ENCODE data around the gene ATP12A. TPM values are rescaled to one million over a fixed set of nuclear protein-coding genes. Genes with fewer than 3 reads are reported as not detected.

Gene ATP12A
- total RNA-seq, 4 donors from 2014 or later: not detected

DNA sequence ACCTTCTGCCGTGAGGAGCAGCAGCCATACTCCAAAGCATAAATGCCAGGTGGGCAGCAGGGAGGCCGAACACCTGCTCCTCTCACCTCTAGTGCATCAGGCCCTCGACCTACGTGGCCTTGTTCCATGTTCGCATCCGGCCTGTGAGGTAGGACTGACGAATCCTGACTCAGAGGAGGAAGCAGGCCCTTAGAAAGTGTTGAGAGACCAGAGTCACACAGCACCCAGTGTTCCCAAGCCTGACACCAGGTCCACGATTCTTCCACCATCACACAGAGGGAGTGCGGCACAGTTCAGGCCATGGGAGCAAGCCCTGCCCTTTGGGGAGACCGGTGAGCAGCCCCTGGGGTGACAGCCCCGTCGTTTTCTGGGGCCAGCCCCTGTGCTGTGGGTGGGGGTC lies 14.7 kb downstream of the ATP12A start:
- intact Hi-C loops (cut with DNase I; ENCODE audit: low total_unique reads): no loop called here
- Histone ChIP-seq H3K36me3 (no peaks in the 10 kb centered on the region), H3K4me1 (no peaks in the 10 kb centered on the region), H3K4me3 (no peak overlapping the region), H3K27ac (no peak overlapping the region), H3K9me3 (no peaks in the 10 kb centered on the region), H3K27me3 (no peaks in the 10 kb centered on the region)
- TF ChIP-seq, protein P1, sequence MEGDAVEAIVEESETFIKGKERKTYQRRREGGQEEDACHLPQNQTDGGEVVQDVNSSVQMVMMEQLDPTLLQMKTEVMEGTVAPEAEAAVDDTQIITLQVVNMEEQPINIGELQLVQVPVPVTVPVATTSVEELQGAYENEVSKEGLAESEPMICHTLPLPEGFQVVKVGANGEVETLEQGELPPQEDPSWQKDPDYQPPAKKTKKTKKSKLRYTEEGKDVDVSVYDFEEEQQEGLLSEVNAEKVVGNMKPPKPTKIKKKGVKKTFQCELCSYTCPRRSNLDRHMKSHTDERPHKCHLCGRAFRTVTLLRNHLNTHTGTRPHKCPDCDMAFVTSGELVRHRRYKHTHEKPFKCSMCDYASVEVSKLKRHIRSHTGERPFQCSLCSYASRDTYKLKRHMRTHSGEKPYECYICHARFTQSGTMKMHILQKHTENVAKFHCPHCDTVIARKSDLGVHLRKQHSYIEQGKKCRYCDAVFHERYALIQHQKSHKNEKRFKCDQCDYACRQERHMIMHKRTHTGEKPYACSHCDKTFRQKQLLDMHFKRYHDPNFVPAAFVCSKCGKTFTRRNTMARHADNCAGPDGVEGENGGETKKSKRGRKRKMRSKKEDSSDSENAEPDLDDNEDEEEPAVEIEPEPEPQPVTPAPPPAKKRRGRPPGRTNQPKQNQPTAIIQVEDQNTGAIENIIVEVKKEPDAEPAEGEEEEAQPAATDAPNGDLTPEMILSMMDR (IDR thresholded peaks at IDR 0.05): no peak
- no peak for TF ChIP-seq POLR2A (IDR thresholded peaks at IDR 0.05)
- no peak for DNase-seq

DNA sequence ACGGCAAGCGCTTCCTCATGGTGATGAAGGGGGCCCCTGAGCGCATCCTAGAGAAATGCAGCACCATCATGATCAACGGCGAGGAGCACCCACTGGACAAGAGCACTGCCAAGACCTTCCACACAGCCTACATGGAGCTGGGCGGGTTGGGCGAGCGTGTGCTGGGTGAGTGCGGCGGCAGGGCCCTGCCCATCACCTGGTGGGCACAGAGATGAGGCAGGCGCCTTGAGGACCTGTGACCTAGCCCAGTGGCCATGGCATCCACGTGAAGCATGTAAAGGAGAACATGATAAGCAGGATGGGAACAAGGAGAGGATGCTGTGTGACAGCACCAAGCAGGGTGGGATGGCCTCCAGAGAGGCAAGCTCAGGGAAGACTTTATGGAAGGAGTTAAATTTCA lies 18.5 kb downstream of the ATP12A start:
- TF ChIP-seq, protein P1 (IDR thresholded peaks at IDR 0.05): no peak
- TF ChIP-seq POLR2A (IDR thresholded peaks at IDR 0.05): no peak
- Histone ChIP-seq H3K36me3 (no peaks in the 10 kb centered on the region), H3K27ac (no peak overlapping the region), H3K4me3 (no peak overlapping the region), H3K4me1 (no peaks in the 10 kb centered on the region), H3K27me3 (peaks cover 0 to 4% of the 10 kb centered on the region in 2 donors), H3K9me3 (no peaks in the 10 kb centered on the region)
- intact Hi-C loops (cut with DNase I; ENCODE audit: low total_unique reads): no loop called here
- DNase-seq: no peak

- no peaks in the 10 kb centered on the region for H3K36me3 ChIP-seq
These were observed 19.3 kb downstream of the ATP12A start for GRCh38 chr13:24699541-24699940.

GRCh38 chr13:24700539-24700938 lies 20.3 kb downstream of the ATP12A start:
- no peaks in the 10 kb centered on the region for H3K36me3 ChIP-seq
- peaks cover 0 to 4% of the 10 kb centered on the region in 2 donors for H3K27me3 ChIP-seq
- no peaks in the 10 kb centered on the region for H3K9me3 ChIP-seq
- no peak overlapping the region for H3K4me3 ChIP-seq
- no peak for DNase-seq
- intact Hi-C loops (cut with DNase I; ENCODE audit: low total_unique reads): no loop called here
- TF ChIP-seq, protein P1 (IDR thresholded peaks at IDR 0.05): no peak
- no peak for TF ChIP-seq POLR2A (IDR thresholded peaks at IDR 0.05)
- H3K4me1 ChIP-seq: no peaks in the 10 kb centered on the region
- no peak overlapping the region for H3K27ac ChIP-seq

More at GRCh38 chr13:24699541-24699940, 19.3 kb downstream of the ATP12A start:
- intact Hi-C loops (cut with DNase I; ENCODE audit: low total_unique reads): no loop called here
- no peak overlapping the region for H3K27ac ChIP-seq
- no peak for DNase-seq
- TF ChIP-seq, protein P1 (IDR thresholded peaks at IDR 0.05): no peak
- TF ChIP-seq POLR2A (IDR thresholded peaks at IDR 0.05): no peak
- no peaks in the 10 kb centered on the region for H3K4me1 ChIP-seq
- peaks cover 0 to 4% of the 10 kb centered on the region in 2 donors for H3K27me3 ChIP-seq
- H3K9me3 ChIP-seq: no peaks in the 10 kb centered on the region
- H3K4me3 ChIP-seq: no peak overlapping the region

DNA sequence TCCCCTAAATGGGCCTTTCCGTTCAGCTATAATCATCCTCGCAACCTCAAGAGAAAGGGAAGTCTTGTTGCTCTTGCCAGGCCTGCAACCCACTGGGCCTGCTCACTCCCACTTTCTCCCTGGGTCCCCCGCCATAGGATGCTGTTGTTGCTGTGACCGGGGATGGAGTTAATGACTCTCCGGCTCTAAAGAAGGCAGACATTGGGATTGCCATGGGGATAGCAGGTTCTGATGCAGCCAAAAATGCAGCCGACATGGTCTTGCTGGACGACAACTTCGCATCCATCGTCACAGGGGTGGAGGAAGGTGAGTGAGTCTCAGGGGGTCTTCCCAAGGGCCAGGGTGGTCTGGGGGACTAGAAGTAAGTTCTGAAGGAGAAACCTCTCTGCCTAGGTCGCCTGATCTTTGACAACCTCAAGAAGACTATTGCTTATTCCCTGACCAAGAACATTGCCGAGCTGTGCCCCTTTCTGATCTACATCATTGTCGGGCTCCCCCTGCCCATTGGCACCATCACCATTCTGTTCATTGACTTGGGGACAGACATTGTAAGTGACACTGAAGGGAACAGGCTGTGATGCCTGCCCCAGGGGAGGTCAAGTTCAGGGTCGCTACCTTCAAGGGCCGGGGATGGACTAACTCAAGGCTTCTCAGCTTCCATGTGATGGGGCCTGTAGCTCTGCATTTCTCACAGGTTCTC lies 26.8 kb downstream of the ATP12A start:
- Histone ChIP-seq H3K4me1 (no peaks in the 10 kb centered on the region), H3K27ac (no peak overlapping the region), H3K36me3 (no peaks in the 10 kb centered on the region), H3K9me3 (no peaks in the 10 kb centered on the region), H3K27me3 (no peaks in the 10 kb centered on the region), H3K4me3 (no peak overlapping the region)
- DNase-seq: no peak
- intact Hi-C loops (cut with DNase I; ENCODE audit: low total_unique reads): no loop called here
- TF ChIP-seq, protein P1 (IDR thresholded peaks at IDR 0.05): no peak
- no peak for TF ChIP-seq POLR2A (IDR thresholded peaks at IDR 0.05)
